SK-N-SH treated with all-trans-retinoic acid at 6 μM for 48 hours (cell line): ENCODE results near the gene PPM1G.
A peak's percentile ranks its signal among the peaks of the same experiment; 100 is the strongest.

Experiments used
- ATAC-seq: fragments of 200-7000 bp; cut with Tn5 transposase; 3 replicates; pipeline ENCODE4 v1.9.1; 2020; ENCODE audit warnings: mild to moderate bottlenecking, moderate library complexity
- ARNTL ChIP-seq: fragments of 450-650 bp; formaldehyde crosslinking; IDR thresholded peaks from 2 replicates; pipeline ENCODE4 v1.5.0; 2020; ENCODE audit warnings: low read depth, mild to moderate bottlenecking, moderate library complexity, borderline replicate concordance
- BACH2 ChIP-seq: fragments of 250-450 bp; sonication (Bioruptor Pico); IDR thresholded peaks from 2 replicates; pipeline ENCODE4 v1.9.0; 2021; ENCODE audit warnings: mild to moderate bottlenecking, borderline replicate concordance
- CREB5 ChIP-seq: fragments of 250-450 bp; sonication (Bioruptor Pico); IDR thresholded peaks from 2 replicates; pipeline ENCODE4 v1.5.1; 2020; ENCODE audit warnings: low read depth, mild to moderate bottlenecking, moderate library complexity
- CSDC2 ChIP-seq: fragments of 250-450 bp; sonication (Bioruptor Pico); IDR thresholded peaks from 2 replicates; pipeline ENCODE4 v1.5.0; 2020; ENCODE audit warnings: mild to moderate bottlenecking, moderate library complexity
- ESRRG ChIP-seq: fragments of 250-450 bp; sonication (Bioruptor Pico); IDR thresholded peaks from 2 replicates; pipeline ENCODE4 v1.6.1; 2021; ENCODE audit warnings: mild to moderate bottlenecking
- GLIS3 ChIP-seq: fragments of 250-450 bp; sonication (Bioruptor Pico); IDR thresholded peaks from 2 replicates; pipeline ENCODE4 v1.5.0; 2020; ENCODE audit warnings: mild to moderate bottlenecking, moderate library complexity
- ISL1 ChIP-seq: fragments of 250-450 bp; sonication (Bioruptor Pico); IDR thresholded peaks from 2 replicates; pipeline ENCODE4 v2.1.2; 2022; ENCODE audit warnings: mild to moderate bottlenecking, moderate library complexity
- OSR1 ChIP-seq: fragments of 250-450 bp; sonication (Bioruptor Pico); IDR thresholded peaks from 2 replicates; pipeline ENCODE4 v1.8.0; 2022; ENCODE audit warnings: moderate library complexity, mild to moderate bottlenecking, inconsistent platforms
- PATZ1 ChIP-seq: fragments of 250-450 bp; sonication (Bioruptor Pico); IDR thresholded peaks from 2 replicates; pipeline ENCODE4 v1.8.0; 2020; ENCODE audit warnings: mild to moderate bottlenecking, moderate library complexity, borderline replicate concordance
- RARB ChIP-seq: fragments of 250-450 bp; sonication (Bioruptor Pico); IDR thresholded peaks from 2 replicates; pipeline ENCODE4 v1.8.0; 2021; ENCODE audit warnings: mild to moderate bottlenecking, moderate library complexity
- SNAI2 ChIP-seq: fragments of 250-450 bp; sonication (Bioruptor Pico); IDR thresholded peaks from 2 replicates; pipeline ENCODE4 v1.5.0; 2020; ENCODE audit warnings: mild to moderate bottlenecking, moderate library complexity
- TCF4 ChIP-seq: fragments of 250-450 bp; sonication (Bioruptor Pico); IDR thresholded peaks from 2 replicates; pipeline ENCODE4 v1.8.0; 2021; ENCODE audit warnings: mild to moderate bottlenecking, moderate library complexity, borderline replicate concordance
- TOX ChIP-seq: fragments of 250-450 bp; sonication (Bioruptor Pico); IDR thresholded peaks from 2 replicates; pipeline ENCODE4 v1.8.0; 2021; ENCODE audit warnings: mild to moderate bottlenecking, moderate library complexity, borderline replicate concordance
- ZFP3 ChIP-seq: fragments of 250-450 bp; sonication (Bioruptor Pico); IDR thresholded peaks from 2 replicates; pipeline ENCODE4 v1.5.0; 2020; ENCODE audit warnings: mild to moderate bottlenecking, moderate library complexity
- ZFP30 ChIP-seq: fragments of 450-650 bp; formaldehyde crosslinking; IDR thresholded peaks from 2 replicates; pipeline ENCODE4 v1.5.0; 2022; ENCODE audit warnings: mild to moderate bottlenecking, moderate library complexity
- ZNF565 ChIP-seq: fragments of 450-650 bp; formaldehyde crosslinking; conservative IDR thresholded peaks from 2 replicates; pipeline ENCODE4 v1.5.0; 2020; ENCODE audit warnings: low read depth, mild to moderate bottlenecking, moderate library complexity
- ZNF70 ChIP-seq: fragments of 450-650 bp; formaldehyde crosslinking; IDR thresholded peaks from 2 replicates; pipeline ENCODE4 v1.5.0; 2020; ENCODE audit warnings: mild to moderate bottlenecking, moderate library complexity
- ZNF8 ChIP-seq: fragments of 450-650 bp; formaldehyde crosslinking; IDR thresholded peaks from 2 replicates; pipeline ENCODE4 v1.5.0; 2020; ENCODE audit warnings: mild to moderate bottlenecking, moderate library complexity
- TF ChIP-seq, protein P1 (sequence below): fragments of 250-450 bp; sonication (Bioruptor Pico); IDR thresholded peaks from 2 replicates; pipeline ENCODE4 v1.8.0; 2021; ENCODE audit warnings: low read depth, mild to moderate bottlenecking, moderate library complexity, borderline replicate concordance
- TF ChIP-seq, protein P2 (sequence below): fragments of 250-450 bp; sonication (Bioruptor Pico); IDR thresholded peaks from 2 replicates; pipeline ENCODE4 v1.5.0; 2020; ENCODE audit warnings: mild to moderate bottlenecking, moderate library complexity

The PPM1G gene

DNA sequence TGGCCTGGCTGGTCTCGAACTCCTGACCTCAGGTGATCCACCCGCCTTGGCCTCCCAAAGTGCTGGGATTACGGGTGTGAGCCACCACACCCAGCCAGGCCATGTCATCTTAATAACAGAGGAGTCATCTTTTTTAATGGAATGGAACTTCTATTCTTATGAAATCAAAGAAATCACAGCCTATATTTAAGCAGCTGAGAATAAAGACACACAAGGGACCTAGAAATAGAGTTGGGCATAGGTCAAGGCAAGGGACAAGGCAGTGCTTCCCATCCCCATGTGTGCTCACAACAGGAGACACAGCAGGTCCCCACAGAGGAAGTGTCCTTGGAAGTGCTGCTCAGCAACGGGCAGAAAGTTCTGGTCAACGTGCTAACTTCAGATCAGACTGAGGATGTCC is 35.8 kb downstream of the PPM1G start:
- ATAC-seq, result no peak
- TF ChIP-seq OSR1 (CRISPR knock-in tag), result no peak
- no peak for TF ChIP-seq ZNF565 (CRISPR knock-in tag)
- no peak for TF ChIP-seq GLIS3 (CRISPR knock-in tag)
- no peak for TF ChIP-seq TOX (CRISPR knock-in tag)
- no peak for TF ChIP-seq PATZ1
- TF ChIP-seq, protein P1, sequence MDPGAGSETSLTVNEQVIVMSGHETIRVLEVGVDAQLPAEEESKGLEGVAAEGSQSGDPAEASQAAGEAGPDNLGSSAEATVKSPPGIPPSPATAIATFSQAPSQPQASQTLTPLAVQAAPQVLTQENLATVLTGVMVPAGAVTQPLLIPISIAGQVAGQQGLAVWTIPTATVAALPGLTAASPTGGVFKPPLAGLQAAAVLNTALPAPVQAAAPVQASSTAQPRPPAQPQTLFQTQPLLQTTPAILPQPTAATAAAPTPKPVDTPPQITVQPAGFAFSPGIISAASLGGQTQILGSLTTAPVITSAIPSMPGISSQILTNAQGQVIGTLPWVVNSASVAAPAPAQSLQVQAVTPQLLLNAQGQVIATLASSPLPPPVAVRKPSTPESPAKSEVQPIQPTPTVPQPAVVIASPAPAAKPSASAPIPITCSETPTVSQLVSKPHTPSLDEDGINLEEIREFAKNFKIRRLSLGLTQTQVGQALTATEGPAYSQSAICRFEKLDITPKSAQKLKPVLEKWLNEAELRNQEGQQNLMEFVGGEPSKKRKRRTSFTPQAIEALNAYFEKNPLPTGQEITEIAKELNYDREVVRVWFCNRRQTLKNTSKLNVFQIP (CRISPR knock-in tag), result no peak
- no peak for TF ChIP-seq SNAI2 (CRISPR knock-in tag)
- no peak for TF ChIP-seq BACH2 (CRISPR knock-in tag)
- no peak for TF ChIP-seq ARNTL (CRISPR knock-in tag)
- TF ChIP-seq ZFP30, result no peak
- TF ChIP-seq CSDC2 (CRISPR knock-in tag), result no peak
- TF ChIP-seq ZNF8, result no peak
- TF ChIP-seq, all 23 proteins: peak for 0

- ATAC-seq, result no peak
Observed at GRCh38 chr2:27372937-27373336, 36.5 kb downstream of the PPM1G start.

DNA sequence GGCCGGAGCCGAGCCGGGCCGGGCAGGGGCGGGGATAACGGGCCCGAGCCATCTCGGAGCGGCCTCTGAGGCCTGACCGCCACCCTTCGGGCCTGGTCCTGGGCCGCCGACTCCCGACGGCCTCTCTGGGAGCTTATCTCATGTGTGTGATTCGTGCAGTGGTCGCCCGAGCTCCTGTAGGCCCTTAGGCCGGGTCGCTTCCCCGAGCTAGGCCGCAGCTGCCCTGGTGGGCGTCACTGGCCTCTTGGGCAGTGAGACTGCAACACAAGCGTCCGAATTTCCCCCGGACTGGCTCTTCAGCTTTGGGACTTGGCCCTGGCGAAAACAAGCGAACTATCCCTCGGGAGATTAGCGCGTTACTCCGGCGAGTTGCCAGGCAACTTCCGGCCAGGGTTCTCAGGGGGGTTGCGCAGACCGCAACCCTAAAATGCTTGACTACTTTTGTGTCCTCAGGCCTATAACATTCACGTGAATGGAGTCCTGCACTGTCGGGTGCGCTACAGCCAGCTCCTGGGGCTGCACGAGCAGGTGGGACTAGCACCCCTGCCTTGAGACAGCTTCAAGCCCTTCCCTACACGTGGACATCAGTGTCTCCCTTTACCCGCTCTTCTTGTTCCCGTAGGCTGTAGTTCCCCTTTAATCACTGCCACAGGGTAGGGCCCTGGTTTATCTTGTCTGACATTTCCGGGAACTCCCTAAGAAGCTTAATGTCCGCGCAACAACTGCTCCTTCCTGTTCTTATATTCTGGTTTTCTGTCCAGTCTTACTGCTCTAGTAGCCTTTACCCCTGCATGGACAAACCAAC is 38.4 kb downstream of the PPM1G start:
- peak; percentile 48 for ATAC-seq
- TF ChIP-seq ISL1 (CRISPR knock-in tag), result no peak
- no peak for TF ChIP-seq ARNTL (CRISPR knock-in tag)
- TF ChIP-seq, protein P1 (CRISPR knock-in tag), result no peak
- TF ChIP-seq ZFP3, result no peak
- TF ChIP-seq BACH2 (CRISPR knock-in tag), result no peak
- TF ChIP-seq SNAI2 (CRISPR knock-in tag), result no peak
- TF ChIP-seq ESRRG (CRISPR knock-in tag), result no peak
- no peak for TF ChIP-seq ZNF8

More at GRCh38 chr2:27372937-27373336, 36.5 kb downstream of the PPM1G start:
- TF ChIP-seq, protein P2, sequence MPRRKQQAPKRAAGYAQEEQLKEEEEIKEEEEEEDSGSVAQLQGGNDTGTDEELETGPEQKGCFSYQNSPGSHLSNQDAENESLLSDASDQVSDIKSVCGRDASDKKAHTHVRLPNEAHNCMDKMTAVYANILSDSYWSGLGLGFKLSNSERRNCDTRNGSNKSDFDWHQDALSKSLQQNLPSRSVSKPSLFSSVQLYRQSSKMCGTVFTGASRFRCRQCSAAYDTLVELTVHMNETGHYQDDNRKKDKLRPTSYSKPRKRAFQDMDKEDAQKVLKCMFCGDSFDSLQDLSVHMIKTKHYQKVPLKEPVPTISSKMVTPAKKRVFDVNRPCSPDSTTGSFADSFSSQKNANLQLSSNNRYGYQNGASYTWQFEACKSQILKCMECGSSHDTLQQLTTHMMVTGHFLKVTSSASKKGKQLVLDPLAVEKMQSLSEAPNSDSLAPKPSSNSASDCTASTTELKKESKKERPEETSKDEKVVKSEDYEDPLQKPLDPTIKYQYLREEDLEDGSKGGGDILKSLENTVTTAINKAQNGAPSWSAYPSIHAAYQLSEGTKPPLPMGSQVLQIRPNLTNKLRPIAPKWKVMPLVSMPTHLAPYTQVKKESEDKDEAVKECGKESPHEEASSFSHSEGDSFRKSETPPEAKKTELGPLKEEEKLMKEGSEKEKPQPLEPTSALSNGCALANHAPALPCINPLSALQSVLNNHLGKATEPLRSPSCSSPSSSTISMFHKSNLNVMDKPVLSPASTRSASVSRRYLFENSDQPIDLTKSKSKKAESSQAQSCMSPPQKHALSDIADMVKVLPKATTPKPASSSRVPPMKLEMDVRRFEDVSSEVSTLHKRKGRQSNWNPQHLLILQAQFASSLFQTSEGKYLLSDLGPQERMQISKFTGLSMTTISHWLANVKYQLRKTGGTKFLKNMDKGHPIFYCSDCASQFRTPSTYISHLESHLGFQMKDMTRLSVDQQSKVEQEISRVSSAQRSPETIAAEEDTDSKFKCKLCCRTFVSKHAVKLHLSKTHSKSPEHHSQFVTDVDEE (CRISPR knock-in tag), result no peak
- TF ChIP-seq, all 23 proteins: peak for 0

- peak; percentile 92 for ATAC-seq
- TF ChIP-seq TCF4 (CRISPR knock-in tag), result no peak; the same call in 1 of the 2 replicates
- 0 out of 2 replicates have a peak, but pooled peaks have one; percentile 18 for TF ChIP-seq ZNF70 (CRISPR knock-in tag)
- no peak for TF ChIP-seq ZFP30
- no peak for TF ChIP-seq RARB (CRISPR knock-in tag)
- TF ChIP-seq, protein P1 (CRISPR knock-in tag), result no peak
- TF ChIP-seq ZFP3, result peak; percentile 81
- no peak for TF ChIP-seq PATZ1
- no peak for TF ChIP-seq GLIS3 (CRISPR knock-in tag)
- no peak for TF ChIP-seq CREB5 (CRISPR knock-in tag)
- TF ChIP-seq ZNF8, result 0 out of 2 replicates have a peak, but pooled peaks have one; percentile 4
- TF ChIP-seq ESRRG (CRISPR knock-in tag), result no peak
- TF ChIP-seq TOX (CRISPR knock-in tag), result no peak
Observed at GRCh38 chr2:27370026-27370815, 39.2 kb downstream of the PPM1G start, which contains the start of the genes EIF2B4 and SNX17. Gene EIF2B4, minus strand, starts transcription at chr2:27370338. Its CDS starts 24 bp downstream, at chr2:27370314. Gene SNX17, plus strand, starts transcription at chr2:27370616. Its CDS starts 128 bp downstream, at chr2:27370744.
